Activated T-cell treated with anti-CD3 and anti-CD28 coated beads, Interleukin-2, amount 50 U/mL, for 24 hours (primary cell): ENCODE data around the gene FGF23.

Experiments used
- DNase-seq: peaks from one replicate; pipeline ENCODE4 v3.0.0-alpha.2; 2020
- H3K27ac Mint-ChIP-seq: 2 replicates; pipeline ENCODE4 v1.8.0; 2020; ENCODE audit warnings: mild to moderate bottlenecking, mixed read lengths
- H3K27me3 Mint-ChIP-seq: 2 replicates; pipeline ENCODE4 v1.8.0; 2020; ENCODE audit warnings: mixed read lengths
- H3K36me3 Mint-ChIP-seq: 2 replicates; pipeline ENCODE4 v1.8.0; 2020; ENCODE audit warnings: low read depth, mixed read lengths
- H3K4me1 Mint-ChIP-seq: 2 replicates; pipeline ENCODE4 v1.8.0; 2020; ENCODE audit warnings: low read depth, mixed read lengths
- H3K4me3 Mint-ChIP-seq: 2 replicates; pipeline ENCODE4 v1.8.0; 2020; ENCODE audit warnings: mild to moderate bottlenecking, moderate library complexity, mixed read lengths
- H3K9me3 Mint-ChIP-seq: 2 replicates; pipeline ENCODE4 v1.8.0; 2020; ENCODE audit warnings: mixed read lengths

The FGF23 gene

DNA sequence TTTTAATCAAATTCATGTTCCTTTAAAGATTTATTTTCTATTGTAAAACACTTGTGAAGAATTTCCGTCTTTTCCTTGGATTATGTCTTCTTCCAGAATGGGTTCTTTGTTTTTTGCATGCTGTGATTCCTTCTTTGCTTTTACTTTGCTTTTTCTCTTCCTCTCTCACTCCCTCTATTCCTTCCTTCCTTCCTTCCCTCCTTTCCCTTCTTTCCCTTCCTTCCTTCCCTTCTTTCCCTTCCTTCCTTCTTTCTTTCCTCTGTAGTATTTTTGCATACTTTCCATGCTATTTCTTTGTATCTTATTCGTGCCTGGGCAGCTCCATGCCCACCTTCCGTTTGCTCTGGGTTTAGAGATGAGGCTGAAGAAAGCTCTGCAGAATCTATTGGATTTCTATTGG lies 21.6 kb upstream of the FGF23 start:
- no peaks in the 10 kb centered on the region for H3K9me3 Mint-ChIP-seq
- peaks cover 19% of the 10 kb centered on the region for H3K27me3 Mint-ChIP-seq
- H3K4me1 Mint-ChIP-seq: no peaks in the 10 kb centered on the region
- H3K4me3 Mint-ChIP-seq: no peak overlapping the region
- no peaks in the 10 kb centered on the region for H3K36me3 Mint-ChIP-seq
- H3K27ac Mint-ChIP-seq: no peak overlapping the region
- DNase-seq: no peak

GRCh38 chr12:4395818-4396217 lies 16.3 kb upstream of the FGF23 start:
- Mint-ChIP-seq H3K4me1 (peaks cover 5% of the 10 kb centered on the region), H3K27me3 (peaks cover 27% of the 10 kb centered on the region), H3K4me3 (no peak overlapping the region), H3K36me3 (no peaks in the 10 kb centered on the region), H3K9me3 (no peaks in the 10 kb centered on the region), H3K27ac (no peak overlapping the region)
- DNase-seq: no peak

DNA sequence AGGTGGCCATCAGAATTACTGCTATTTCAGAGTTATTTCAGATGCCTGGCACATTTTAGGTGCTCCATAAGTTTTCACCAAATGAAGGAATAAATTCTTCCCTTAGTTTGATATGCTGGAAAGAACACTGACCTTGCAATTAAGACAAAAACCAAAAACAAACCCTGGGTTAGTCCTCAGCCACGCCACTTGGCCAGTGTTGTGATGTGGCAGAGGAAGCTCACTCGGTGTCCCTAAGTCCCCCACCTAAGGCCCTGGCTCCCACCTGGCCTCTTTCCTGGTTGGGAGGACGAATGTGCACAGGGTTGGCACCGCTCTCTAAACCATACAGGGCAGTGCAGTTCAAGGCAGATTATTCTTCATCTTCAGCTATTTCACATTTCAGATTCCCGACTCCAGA lies 13.7 kb upstream of the FGF23 start:
- no peak for DNase-seq
- no peaks in the 10 kb centered on the region for H3K36me3 Mint-ChIP-seq
- H3K4me3 Mint-ChIP-seq: no peak overlapping the region
- H3K4me1 Mint-ChIP-seq: peaks cover 5% of the 10 kb centered on the region
- no peaks in the 10 kb centered on the region for H3K9me3 Mint-ChIP-seq
- H3K27me3 Mint-ChIP-seq: peaks cover 21% of the 10 kb centered on the region
- no peak overlapping the region for H3K27ac Mint-ChIP-seq

GRCh38 chr12:4392223-4392742 lies 12.8 kb upstream of the FGF23 start:
- no peak overlapping the region for H3K27ac Mint-ChIP-seq
- no peak overlapping the region for H3K4me3 Mint-ChIP-seq
- H3K27me3 Mint-ChIP-seq: peaks cover 21% of the 10 kb centered on the region
- H3K36me3 Mint-ChIP-seq: no peaks in the 10 kb centered on the region
- no peaks in the 10 kb centered on the region for H3K9me3 Mint-ChIP-seq
- peaks cover 5% of the 10 kb centered on the region for H3K4me1 Mint-ChIP-seq
- DNase-seq: no peak

GRCh38 chr12:4388662-4389061 lies 9.2 kb upstream of the FGF23 start:
- H3K4me1 Mint-ChIP-seq: peaks cover 5% of the 10 kb centered on the region
- no peaks in the 10 kb centered on the region for H3K9me3 Mint-ChIP-seq
- H3K4me3 Mint-ChIP-seq: no peak overlapping the region
- H3K27ac Mint-ChIP-seq: no peak overlapping the region
- peaks cover 6% of the 10 kb centered on the region for H3K27me3 Mint-ChIP-seq
- H3K36me3 Mint-ChIP-seq: no peaks in the 10 kb centered on the region
- DNase-seq: no peak

GRCh38 chr12:4388032-4388431 lies 8.5 kb upstream of the FGF23 start:
- H3K36me3 Mint-ChIP-seq: no peaks in the 10 kb centered on the region
- DNase-seq: no peak
- peaks cover 5% of the 10 kb centered on the region for H3K4me1 Mint-ChIP-seq
- no peaks in the 10 kb centered on the region for H3K9me3 Mint-ChIP-seq
- no peak overlapping the region for H3K27ac Mint-ChIP-seq
- peaks cover 3% of the 10 kb centered on the region for H3K27me3 Mint-ChIP-seq
- no peak overlapping the region for H3K4me3 Mint-ChIP-seq

DNA sequence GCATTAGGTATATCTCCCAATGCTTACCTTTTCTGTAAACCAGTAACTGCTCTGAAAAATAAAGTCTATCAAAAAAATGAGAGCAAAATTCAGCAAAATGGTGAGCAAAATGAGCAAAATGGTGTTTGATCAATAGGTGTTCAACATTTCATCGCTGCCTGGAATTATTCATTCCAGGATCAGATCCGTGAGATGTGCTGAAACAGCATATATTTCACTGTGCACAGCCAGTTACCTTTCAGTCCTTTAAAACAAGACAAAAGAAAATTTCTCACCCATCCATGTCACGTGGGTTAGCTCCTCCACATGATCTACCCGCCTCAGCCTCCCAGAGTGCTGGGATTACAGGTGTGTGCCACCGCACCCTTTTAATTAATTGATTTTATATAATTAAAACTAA lies 8.1 kb upstream of the FGF23 start:
- Mint-ChIP-seq H3K27ac (no peak overlapping the region), H3K27me3 (no peaks in the 10 kb centered on the region), H3K36me3 (no peaks in the 10 kb centered on the region), H3K4me1 (peaks cover 3% of the 10 kb centered on the region), H3K9me3 (no peaks in the 10 kb centered on the region), H3K4me3 (no peak overlapping the region)
- DNase-seq: no peak

DNA sequence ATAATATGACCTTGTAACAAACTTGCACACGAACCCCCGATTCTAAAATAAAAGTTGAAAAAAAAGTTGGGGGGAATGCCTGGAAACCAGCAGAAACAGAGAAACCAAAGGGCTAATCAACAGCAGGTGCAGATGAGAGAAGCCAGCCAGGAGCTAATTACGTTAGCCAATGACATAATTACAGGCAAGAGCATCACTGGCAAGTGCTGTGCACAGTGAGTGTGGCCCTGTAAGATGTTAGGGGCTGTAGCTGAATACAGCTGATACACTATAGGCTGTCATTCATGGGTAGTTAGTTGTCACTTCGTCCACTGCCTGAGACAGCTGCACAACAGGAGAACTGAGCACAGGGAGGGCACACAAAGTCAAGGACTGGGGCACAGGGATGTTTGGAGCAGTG lies 7.3 kb upstream of the FGF23 start:
- no peak overlapping the region for H3K4me3 Mint-ChIP-seq
- no peaks in the 10 kb centered on the region for H3K9me3 Mint-ChIP-seq
- H3K4me1 Mint-ChIP-seq: no peaks in the 10 kb centered on the region
- H3K36me3 Mint-ChIP-seq: no peaks in the 10 kb centered on the region
- H3K27me3 Mint-ChIP-seq: no peaks in the 10 kb centered on the region
- DNase-seq: no peak
- H3K27ac Mint-ChIP-seq: no peak overlapping the region

DNA sequence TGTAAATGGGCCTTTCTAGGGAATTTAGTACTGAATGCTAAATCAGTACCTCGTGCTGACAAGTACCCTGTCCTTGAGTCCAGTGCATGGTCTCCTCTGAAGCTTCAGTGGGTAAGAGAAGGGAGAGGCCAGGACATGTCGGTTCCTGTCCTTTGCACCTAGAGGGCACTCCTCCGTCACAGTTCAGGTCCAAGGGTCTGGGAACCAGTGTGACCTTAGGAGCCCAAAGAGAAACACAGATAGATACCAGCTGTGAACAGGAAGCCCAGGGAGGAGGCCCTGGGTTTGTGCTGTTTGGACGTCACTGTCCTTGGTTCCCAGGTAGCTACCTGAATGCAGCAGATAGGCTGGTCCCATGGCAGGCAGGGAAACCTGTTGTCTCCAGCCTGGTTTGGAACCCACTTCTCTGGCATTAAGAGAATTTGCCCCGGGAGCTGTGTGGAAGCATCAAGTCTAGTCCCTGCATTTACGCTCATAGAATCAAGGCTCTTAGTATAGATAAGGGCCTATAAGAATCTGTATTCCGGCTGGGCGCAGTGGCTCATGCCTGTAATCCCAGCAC lies 3.9 kb upstream of the FGF23 start:
- Mint-ChIP-seq H3K27ac (no peak overlapping the region), H3K4me3 (no peak overlapping the region), H3K36me3 (no peaks in the 10 kb centered on the region), H3K9me3 (no peaks in the 10 kb centered on the region), H3K4me1 (no peaks in the 10 kb centered on the region), H3K27me3 (peaks cover 20% of the 10 kb centered on the region)
- DNase-seq: no peak

DNA sequence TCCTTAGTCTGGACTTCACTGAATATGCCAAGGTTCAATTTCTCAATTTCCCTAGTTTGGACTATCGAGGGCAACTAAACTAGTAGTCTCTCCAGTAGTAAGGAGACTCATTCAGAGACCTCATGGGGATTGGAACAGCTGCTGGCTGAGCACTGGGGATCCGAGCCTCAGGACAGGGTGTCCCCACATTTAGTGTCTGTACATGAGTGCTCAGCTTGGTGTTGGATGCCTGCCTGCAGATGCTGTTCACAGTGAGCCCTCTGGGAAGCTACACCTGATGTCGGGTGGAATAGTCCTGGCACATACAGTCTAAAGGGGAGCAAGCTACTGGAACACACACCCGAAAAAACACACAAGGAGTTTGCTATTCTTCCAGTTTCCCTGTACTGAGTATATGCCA lies 820 bp upstream of the FGF23 start:
- DNase-seq: no peak
- Mint-ChIP-seq H3K4me1 (no peaks in the 10 kb centered on the region), H3K27ac (no peak overlapping the region), H3K4me3 (no peak overlapping the region), H3K9me3 (no peaks in the 10 kb centered on the region), H3K27me3 (peaks cover 21% of the 10 kb centered on the region), H3K36me3 (no peaks in the 10 kb centered on the region)

DNA sequence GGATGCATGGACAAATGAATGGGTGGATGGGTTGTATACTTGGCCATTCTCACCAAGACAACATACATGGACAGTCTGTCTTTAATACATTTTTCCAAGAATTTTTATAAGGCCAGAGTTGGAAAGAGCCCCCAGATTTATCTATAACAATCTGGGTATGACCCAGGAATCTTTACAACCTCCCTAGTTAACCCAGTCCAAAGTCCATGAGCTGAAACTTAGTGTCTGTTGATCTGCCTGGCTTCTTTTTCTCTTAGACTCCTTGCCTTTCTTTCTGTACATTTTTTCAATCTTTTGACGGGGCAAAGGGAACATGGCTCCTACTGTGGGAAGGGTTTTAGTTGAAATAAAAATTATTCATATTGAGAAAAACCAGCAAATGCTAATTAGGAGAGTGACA lies 740 bp downstream of the FGF23 start:
- no peak for DNase-seq
- H3K27me3 Mint-ChIP-seq: peaks cover 21% of the 10 kb centered on the region
- no peaks in the 10 kb centered on the region for H3K4me1 Mint-ChIP-seq
- H3K4me3 Mint-ChIP-seq: no peak overlapping the region
- no peaks in the 10 kb centered on the region for H3K9me3 Mint-ChIP-seq
- H3K36me3 Mint-ChIP-seq: no peaks in the 10 kb centered on the region
- no peak overlapping the region for H3K27ac Mint-ChIP-seq

DNA sequence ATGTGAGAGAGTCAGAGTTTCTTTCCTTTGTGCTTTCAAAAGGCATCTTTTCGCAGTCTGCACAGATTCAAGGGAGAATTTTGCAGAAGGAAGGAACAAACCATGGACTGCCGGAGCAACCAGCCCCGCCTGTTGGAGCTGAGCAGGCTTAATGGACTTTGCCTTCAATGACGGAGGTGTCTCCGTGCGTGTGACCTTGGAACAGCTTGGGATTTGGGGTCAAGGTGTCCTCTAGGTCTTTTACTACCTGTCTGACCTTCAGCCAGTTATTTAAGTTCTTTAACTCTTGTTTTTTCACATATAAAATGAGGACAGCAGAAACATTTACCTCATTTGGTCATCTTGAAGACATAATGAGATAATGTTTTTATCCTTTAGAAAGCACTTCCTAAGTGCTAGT lies 4.1 kb downstream of the FGF23 start:
- no peak overlapping the region for H3K4me3 Mint-ChIP-seq
- no peaks in the 10 kb centered on the region for H3K9me3 Mint-ChIP-seq
- H3K4me1 Mint-ChIP-seq: no peaks in the 10 kb centered on the region
- H3K27ac Mint-ChIP-seq: no peak overlapping the region
- peaks cover 18% of the 10 kb centered on the region for H3K27me3 Mint-ChIP-seq
- no peaks in the 10 kb centered on the region for H3K36me3 Mint-ChIP-seq
- no peak for DNase-seq

DNA sequence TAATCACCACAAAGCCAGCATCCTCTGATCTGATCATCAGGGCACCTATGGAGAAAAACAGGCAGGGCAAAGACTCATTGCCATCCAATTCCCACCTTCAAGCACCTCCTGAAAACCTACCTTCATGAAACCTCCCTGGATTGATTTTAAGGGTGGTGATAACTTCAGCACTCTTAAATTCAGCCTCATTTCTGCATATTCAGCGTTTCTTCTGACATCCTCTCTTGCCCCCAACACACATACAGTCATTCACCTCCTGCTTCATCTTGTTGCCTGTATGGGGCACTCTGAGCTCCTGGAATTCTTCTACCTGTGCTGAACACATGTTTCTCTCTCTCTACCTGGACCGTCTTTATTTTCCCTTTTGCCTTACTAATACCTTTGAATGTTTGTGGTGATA lies 6.9 kb downstream of the FGF23 start:
- H3K36me3 Mint-ChIP-seq: no peaks in the 10 kb centered on the region
- H3K27me3 Mint-ChIP-seq: no peaks in the 10 kb centered on the region
- no peaks in the 10 kb centered on the region for H3K4me1 Mint-ChIP-seq

DNA sequence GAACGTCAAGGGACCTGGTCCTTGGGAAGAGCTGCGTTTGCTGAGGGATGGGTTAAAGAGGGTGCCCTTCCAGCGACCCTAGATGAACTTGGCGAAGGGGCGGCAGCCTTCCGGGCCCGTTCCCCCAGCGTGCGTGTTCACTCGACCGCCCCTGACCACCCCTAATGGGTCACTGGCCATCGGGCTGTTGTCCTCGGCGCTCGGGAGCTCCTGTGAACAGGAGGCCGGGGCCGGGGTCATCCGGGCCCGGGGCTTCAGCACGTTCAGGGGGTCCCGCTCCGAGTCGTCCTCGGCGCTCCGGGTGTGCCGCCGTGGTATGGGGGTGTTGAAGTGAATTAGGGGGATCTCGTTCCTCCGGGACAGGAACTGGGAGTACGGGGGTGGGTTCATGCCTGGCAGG lies 9.2 kb downstream of the FGF23 start:
- Mint-ChIP-seq H3K4me1 (no peaks in the 10 kb centered on the region), H3K27ac (no peak overlapping the region), H3K36me3 (no peaks in the 10 kb centered on the region), H3K9me3 (no peaks in the 10 kb centered on the region), H3K4me3 (no peak overlapping the region), H3K27me3 (peaks cover 6% of the 10 kb centered on the region)
- DNase-seq: no peak

More for the DNA sequence above, 6.9 kb downstream of the FGF23 start:
- H3K27ac Mint-ChIP-seq: no peak overlapping the region
- DNase-seq: no peak
- no peak overlapping the region for H3K4me3 Mint-ChIP-seq
- no peaks in the 10 kb centered on the region for H3K9me3 Mint-ChIP-seq

DNA sequence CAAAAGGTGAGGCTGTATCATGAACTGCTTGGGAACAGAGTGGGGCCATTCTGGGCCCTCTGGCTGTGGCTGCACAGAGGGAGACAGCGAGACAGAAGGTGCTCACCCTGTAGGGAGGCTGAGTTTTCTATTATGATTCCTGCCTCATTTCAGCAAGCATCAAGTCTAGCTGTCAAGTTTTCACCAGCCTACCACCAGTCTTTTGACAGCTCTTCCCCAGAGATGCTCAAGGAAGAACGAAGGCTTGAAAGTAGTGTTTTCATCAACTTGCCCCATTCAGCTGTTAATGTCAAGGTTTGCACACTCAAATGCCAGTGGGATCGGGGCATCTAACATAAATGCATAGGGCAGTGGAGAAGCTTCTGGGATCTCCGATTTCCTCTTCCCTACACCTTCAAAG lies 10.0 kb downstream of the FGF23 start:
- Mint-ChIP-seq H3K4me1 (no peaks in the 10 kb centered on the region), H3K36me3 (no peaks in the 10 kb centered on the region), H3K27me3 (peaks cover 11% of the 10 kb centered on the region)

GRCh38 chr12:4366090-4366489 lies 13.4 kb downstream of the FGF23 start:
- Mint-ChIP-seq H3K27ac (no peak overlapping the region), H3K36me3 (no peaks in the 10 kb centered on the region), H3K4me3 (no peak overlapping the region), H3K27me3 (peaks cover 11% of the 10 kb centered on the region), H3K4me1 (no peaks in the 10 kb centered on the region), H3K9me3 (no peaks in the 10 kb centered on the region)
- no peak for DNase-seq

More for the DNA sequence above, 10.0 kb downstream of the FGF23 start:
- H3K27ac Mint-ChIP-seq: no peak overlapping the region
- no peak overlapping the region for H3K4me3 Mint-ChIP-seq
- no peak for DNase-seq
- no peaks in the 10 kb centered on the region for H3K9me3 Mint-ChIP-seq
